DOHH2 (cell line): ENCODE data around the gene SRD5A1.

Experiments used
- H3F3A ChIP-seq: fragments of 200-600 bp; sonication (generic), shearing (Covaris generic); 2 replicates; pipeline ENCODE4 v1.6.0; 2016; ENCODE audit warnings: antibody characterized with exemption, mild to moderate bottlenecking; ENCODE audit not compliant: control insufficient read depth, insufficient read depth
- H3K27ac ChIP-seq: fragments of 200-600 bp; sonication (generic); 2 replicates; pipeline ENCODE4 v1.5.1; 2014; ENCODE audit warnings: low read depth, mild to moderate bottlenecking, low read length, moderate library complexity
- H3K27me3 ChIP-seq: fragments of 200-600 bp; sonication (generic); 2 replicates; pipeline ENCODE4 v1.6.1; 2014; ENCODE audit warnings: mild to moderate bottlenecking, low read length, mixed read lengths; ENCODE audit not compliant: control insufficient read depth
- H3K36me3 ChIP-seq: fragments of 200-600 bp; sonication (generic); 2 replicates; pipeline ENCODE4 v1.6.1; 2014; ENCODE audit warnings: mild to moderate bottlenecking, low read length, moderate library complexity, mixed read lengths; ENCODE audit not compliant: control insufficient read depth
- H3K4me1 ChIP-seq: fragments of 200-600 bp; sonication (generic); 2 replicates; pipeline ENCODE4 v1.6.1; 2014; ENCODE audit warnings: mild to moderate bottlenecking, low read length, mixed read lengths; ENCODE audit not compliant: control insufficient read depth
- H3K4me2 ChIP-seq: fragments of 200-600 bp; sonication (generic); 2 replicates; pipeline ENCODE4 v1.6.0; 2014; ENCODE audit warnings: mild to moderate bottlenecking, low read length, moderate library complexity
- H3K4me3 ChIP-seq: fragments of 200-600 bp; sonication (generic); 2 replicates; pipeline ENCODE4 v1.5.1; 2014; ENCODE audit warnings: mild to moderate bottlenecking, low read length, mixed read lengths
- H3K79me2 ChIP-seq: fragments of 200-600 bp; sonication (generic); 2 replicates; pipeline ENCODE4 v1.6.1; 2014; ENCODE audit warnings: mild to moderate bottlenecking, low read length, mixed read lengths; ENCODE audit not compliant: control insufficient read depth
- H3K9me2 ChIP-seq: fragments of 200-600 bp; sonication (generic); replicated peaks from 2 replicates; pipeline ENCODE4 v1.6.1; 2014; ENCODE audit warnings: mild to moderate bottlenecking, low read length, mixed read lengths; ENCODE audit not compliant: control insufficient read depth
- H3K9me3 ChIP-seq: fragments of 200-600 bp; sonication (generic); 2 replicates; pipeline ENCODE4 v1.6.1; 2014; ENCODE audit warnings: antibody characterized with exemption, low read length, mixed read lengths; ENCODE audit not compliant: control insufficient read depth, insufficient read depth
- H4K20me1 ChIP-seq: fragments of 200-600 bp; sonication (generic); 2 replicates; pipeline ENCODE4 v1.6.0; 2014; ENCODE audit warnings: low read depth, mild to moderate bottlenecking, antibody characterized with exemption, low read length, moderate library complexity; ENCODE audit not compliant: control insufficient read depth, insufficient read depth
- EZH2phosphoT487 ChIP-seq: fragments of 200-600 bp; sonication (generic); IDR thresholded peaks from 2 replicates; pipeline ENCODE4 v1.6.1; 2017; ENCODE audit warnings: borderline replicate concordance, mild to moderate bottlenecking, antibody characterized with exemption, low read length, moderate library complexity, mixed read lengths
- TF ChIP-seq, protein P1 (sequence below): fragments of 200-600 bp; sonication (generic); IDR thresholded peaks from one replicate; pipeline ENCODE4 v1.5.1; 2014; ENCODE audit warnings: antibody characterized with exemption, mild to moderate bottlenecking, low read depth, low read length; ENCODE audit not compliant: poor library complexity, severe bottlenecking

SRD5A1 gene

DNA sequence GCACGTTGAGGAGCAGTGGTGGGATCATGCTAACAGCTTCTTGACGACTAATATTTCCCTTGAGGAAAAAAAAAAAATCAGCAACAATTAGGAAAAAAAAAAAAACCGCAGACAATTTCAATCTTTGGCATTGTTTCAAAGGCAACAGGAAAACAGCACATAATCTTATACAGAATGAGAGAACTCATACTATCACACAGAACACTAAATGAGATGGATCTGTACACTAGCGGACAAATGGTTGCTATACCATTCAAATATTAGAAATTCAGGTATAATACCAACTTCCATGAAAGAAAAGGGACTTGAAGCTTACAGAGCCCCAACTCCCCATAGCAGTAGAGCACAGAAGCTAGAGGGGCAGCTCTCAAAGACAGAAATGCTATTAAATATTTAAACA lies 10.0 kb upstream of the SRD5A1 start:
- Histone ChIP-seq H3K4me2 (no peak overlapping the region), H3K27ac (no peak overlapping the region), H3K79me2 (peaks cover 90% of the 10 kb centered on the region), H3K27me3 (no peaks in the 10 kb centered on the region), H3K4me3 (no peak overlapping the region), H3F3A (no peaks in the 10 kb centered on the region), H4K20me1 (peaks cover 18% of the 10 kb centered on the region; the same call in 1 of the 2 replicates), H3K4me1 (no peaks in the 10 kb centered on the region), H3K9me3 (no peaks in the 10 kb centered on the region), H3K9me2 (no peaks in the 10 kb centered on the region), H3K36me3 (peaks cover 94% of the 10 kb centered on the region)
- TF ChIP-seq EZH2phosphoT487 = no peak
- TF ChIP-seq, protein P1, sequence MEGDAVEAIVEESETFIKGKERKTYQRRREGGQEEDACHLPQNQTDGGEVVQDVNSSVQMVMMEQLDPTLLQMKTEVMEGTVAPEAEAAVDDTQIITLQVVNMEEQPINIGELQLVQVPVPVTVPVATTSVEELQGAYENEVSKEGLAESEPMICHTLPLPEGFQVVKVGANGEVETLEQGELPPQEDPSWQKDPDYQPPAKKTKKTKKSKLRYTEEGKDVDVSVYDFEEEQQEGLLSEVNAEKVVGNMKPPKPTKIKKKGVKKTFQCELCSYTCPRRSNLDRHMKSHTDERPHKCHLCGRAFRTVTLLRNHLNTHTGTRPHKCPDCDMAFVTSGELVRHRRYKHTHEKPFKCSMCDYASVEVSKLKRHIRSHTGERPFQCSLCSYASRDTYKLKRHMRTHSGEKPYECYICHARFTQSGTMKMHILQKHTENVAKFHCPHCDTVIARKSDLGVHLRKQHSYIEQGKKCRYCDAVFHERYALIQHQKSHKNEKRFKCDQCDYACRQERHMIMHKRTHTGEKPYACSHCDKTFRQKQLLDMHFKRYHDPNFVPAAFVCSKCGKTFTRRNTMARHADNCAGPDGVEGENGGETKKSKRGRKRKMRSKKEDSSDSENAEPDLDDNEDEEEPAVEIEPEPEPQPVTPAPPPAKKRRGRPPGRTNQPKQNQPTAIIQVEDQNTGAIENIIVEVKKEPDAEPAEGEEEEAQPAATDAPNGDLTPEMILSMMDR = no peak

GRCh38 chr5:6623941-6624340 lies 9.3 kb upstream of the SRD5A1 start:
- Histone ChIP-seq H3K4me2 (no peak overlapping the region), H3K27ac (no peak overlapping the region), H3K79me2 (peaks cover 93% of the 10 kb centered on the region), H4K20me1 (peaks cover 24% of the 10 kb centered on the region; the same call in 1 of the 2 replicates), H3F3A (no peaks in the 10 kb centered on the region), H3K4me1 (no peaks in the 10 kb centered on the region), H3K27me3 (no peaks in the 10 kb centered on the region), H3K4me3 (no peak overlapping the region), H3K9me3 (no peaks in the 10 kb centered on the region), H3K36me3 (peaks cover 94% of the 10 kb centered on the region), H3K9me2 (no peaks in the 10 kb centered on the region)
- TF ChIP-seq, protein P1 = no peak
- no peak for TF ChIP-seq EZH2phosphoT487

DNA sequence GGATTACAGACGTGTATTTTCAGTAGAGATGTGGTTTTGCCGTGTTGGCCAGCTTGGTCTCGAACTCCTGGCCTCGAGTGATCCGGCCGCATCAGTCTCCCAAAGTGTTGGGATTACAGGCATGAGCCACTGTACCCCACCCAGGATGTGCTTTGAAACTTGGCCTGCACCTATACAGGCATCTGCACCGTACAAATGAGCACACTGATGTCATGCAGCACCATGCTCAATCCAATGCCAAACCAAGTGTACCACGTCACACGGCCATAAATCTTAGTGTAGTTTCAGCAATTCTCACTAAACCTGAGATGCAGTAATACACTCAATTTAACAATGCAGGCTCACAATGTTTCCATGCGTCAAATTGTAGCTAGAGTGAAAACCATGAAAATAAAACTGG lies 6.7 kb upstream of the SRD5A1 start:
- Histone ChIP-seq H3K9me3 (no peaks in the 10 kb centered on the region), H3K4me1 (peaks cover 18% of the 10 kb centered on the region), H3K4me2 (no peak overlapping the region), H3K27me3 (no peaks in the 10 kb centered on the region), H3K79me2 (peaks cover 99% of the 10 kb centered on the region), H3K4me3 (no peak overlapping the region), H4K20me1 (peaks cover 29% of the 10 kb centered on the region; the same call in 1 of the 2 replicates), H3K27ac (no peak overlapping the region), H3K9me2 (no peaks in the 10 kb centered on the region), H3F3A (no peaks in the 10 kb centered on the region), H3K36me3 (peaks cover 98% of the 10 kb centered on the region)
- TF ChIP-seq, protein P1 = no peak
- TF ChIP-seq EZH2phosphoT487 = no peak
